NCI-H524 (cell line): ENCODE results near the gene DEAF1.
A peak's percentile ranks its signal among the peaks of the same experiment; 100 is the strongest.
"Not testable (repeated sequence)": the region's sequence is repeated elsewhere in the genome, so short reads cannot be mapped to it uniquely, and the experiment has no call there.

ENCODE experiments used
- DNase-seq, 2 experiments: peaks; one replicate each; lab custom pipeline; 2025; lab: John Stamatoyannopoulos, UW

The DEAF1 gene

DNA sequence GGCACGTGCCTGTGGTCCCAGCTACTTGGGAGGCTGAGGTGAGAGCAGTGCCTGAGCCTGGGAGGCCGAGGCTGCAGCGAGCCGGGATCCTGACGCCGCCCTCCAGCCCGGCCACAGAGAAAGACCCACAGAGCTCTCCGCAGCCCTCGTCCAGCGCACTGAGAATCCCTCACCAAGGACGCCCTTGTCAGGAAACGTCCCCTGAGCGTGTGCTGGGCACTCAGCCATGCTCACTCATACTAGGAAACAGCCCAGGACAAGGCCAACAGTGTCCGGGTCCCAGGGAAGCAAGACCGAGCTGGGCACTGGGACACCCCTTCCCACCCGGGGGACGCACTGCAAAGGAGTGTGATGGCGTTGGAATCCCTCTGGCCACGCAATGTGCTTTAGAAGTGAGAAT is 14.5 kb downstream of the DEAF1 start:
- DNase-seq, result no peak

DNA sequence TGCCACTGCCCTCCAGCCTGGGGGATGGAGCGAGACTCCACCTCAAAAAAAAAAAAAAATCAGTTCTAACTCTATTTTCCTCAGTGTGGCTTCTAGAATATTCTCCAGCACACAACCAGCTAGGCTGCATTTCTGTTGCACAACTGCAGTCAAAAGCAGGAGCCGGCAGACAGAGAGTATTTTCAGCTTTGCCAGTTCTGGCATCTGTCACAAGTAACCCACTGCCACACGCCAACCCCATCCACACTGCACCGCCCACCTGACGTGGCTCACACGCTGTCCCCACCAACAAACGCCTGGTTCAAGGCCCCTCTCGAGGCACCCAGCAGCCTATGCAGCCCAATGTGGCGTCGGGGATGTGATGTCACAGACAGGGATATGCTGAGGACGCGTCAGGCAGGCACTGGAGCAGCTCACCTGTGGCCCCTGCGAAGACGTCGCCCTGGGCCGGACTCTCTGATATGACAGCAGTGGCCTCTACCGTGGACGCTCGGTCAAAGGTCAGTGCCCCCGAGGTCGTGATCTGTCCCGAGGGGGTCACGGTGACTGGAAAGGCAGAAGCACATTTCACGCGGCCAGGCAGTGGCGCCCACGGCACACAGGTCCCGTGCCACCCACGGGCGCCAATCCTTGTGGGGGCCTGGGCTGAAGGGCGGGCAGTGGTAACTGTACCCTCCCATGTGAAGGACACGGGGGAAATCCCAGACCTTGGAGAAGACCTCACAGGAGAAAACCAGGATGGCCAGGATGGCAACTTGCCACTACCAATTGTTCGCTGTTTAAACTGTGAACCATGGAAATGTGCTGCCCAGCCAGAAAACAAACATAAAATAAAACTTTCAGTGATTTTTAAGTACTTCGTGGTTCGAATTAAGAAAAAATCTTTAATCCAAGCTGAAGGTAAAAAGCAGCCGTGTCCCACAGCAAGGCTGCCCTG is 15.5 kb downstream of the DEAF1 start:
- no peak for DNase-seq

DNA sequence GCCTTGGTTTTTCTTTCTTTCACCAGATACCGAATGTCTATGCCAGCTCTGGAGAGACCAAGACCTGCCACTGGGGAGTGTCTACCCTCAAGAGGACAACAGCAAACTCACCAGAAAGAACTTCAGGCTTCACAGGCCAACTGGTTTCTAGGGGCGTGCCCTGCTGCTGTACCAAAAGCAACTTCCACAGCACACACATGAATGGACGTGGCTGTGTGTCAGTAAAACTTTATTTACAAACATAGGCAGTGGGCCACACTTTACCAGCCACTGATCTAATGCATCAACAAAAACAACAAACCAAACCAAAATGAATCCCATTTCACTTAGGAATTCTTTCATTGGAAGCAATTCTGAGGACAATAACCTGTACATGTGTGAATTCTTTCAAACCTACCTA is 16.7 kb downstream of the DEAF1 start:
- DNase-seq, result no peak

DNA sequence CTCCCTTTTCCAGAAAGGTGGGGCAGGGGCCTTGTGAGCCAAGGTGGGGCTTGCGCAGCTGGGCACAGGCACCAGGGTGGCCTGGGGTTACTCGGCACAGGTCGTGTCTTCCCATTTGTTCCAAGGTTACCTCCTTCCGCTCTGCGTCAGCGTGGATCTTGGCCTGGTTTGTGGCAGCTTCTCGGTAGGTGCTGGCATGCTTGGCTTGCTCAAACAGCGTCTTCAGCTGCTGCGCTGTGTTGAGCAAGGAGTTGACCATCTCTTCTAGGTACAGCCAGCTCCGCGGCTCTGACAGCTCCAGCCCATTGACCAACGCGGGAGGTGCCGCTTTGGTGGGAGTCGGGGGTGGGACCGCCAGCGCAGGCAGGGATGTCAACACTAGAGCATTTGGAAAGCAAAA is 20.6 kb downstream of the DEAF1 start:
- no peak for DNase-seq

DNA sequence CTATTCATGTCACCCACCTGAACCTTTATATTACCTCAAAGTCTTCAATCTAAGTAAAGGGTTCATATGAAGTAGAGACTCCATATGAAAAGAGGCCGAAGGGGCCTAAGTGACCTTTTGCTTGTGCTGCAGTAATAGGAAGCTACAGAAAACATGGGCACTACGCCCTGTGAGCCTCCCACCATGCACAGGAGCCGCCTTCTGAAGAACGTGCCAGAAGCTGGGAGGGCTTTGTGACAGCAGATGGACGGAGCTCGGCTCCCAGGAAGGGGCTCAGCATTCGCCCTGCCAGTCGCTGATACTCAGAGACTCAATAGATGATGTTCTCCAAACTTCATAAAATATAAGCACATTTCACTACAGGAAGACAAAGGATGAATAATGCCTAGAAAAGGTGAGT is 21.2 kb downstream of the DEAF1 start:
- DNase-seq, result no peak

DNA sequence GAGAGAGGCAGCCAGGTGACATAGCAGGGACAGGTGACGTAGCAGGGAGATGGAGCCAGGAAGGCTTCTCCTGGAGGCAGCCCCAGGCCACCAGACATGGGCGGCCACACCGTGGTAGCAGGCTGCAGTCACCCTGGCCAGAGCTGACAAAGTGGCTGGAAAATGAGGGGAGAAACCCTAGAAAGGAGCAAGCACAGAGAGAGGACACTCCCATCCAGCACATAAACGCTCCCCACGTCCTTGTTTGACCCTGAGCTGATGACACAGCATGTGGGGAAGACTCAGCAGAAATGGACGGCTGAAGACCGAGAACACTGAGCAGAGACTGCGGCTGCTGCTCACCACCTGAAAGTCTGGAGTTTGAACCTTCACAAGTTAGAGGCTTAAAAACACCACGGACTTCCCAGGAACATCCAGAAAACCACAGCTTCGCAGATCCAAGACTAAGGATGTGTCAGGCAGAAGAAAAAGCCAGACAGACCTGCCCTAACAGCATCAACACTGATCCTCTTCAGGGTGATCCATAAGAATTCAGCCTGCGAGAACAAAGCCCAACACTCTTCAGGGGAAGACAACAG is 29.2 kb downstream of the DEAF1 start:
- no peak for DNase-seq

DNA sequence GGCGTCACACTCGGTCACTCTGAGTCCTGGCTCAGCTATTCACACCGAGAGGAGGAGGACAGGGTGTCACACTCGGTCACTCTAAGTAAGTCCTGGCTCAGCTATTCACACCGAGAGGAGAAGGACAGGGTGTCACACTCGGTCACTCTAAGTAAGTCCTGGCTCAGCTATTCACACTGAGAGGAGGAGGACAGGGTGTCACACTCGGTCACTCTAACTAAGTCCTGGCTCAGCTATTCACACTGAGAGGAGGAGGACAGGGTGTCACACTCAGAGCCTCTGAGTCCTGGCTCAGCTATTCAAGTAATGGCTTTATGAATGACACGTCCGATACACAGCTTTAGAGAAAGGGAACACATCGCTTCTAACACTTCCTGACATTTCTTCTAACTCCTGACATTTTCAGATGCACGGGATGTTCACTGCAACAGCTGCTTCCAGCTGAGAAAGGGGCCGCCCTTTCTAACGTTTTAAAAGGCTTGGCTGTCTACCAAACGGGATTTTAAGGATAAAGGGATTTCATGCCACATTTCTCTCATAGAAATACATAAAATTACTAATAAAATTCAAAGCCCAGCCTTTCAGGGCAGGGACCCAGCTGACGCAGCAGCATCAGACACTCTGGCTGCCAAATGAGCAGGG is 29.8 kb downstream of the DEAF1 start:
- no peak for DNase-seq

DNA sequence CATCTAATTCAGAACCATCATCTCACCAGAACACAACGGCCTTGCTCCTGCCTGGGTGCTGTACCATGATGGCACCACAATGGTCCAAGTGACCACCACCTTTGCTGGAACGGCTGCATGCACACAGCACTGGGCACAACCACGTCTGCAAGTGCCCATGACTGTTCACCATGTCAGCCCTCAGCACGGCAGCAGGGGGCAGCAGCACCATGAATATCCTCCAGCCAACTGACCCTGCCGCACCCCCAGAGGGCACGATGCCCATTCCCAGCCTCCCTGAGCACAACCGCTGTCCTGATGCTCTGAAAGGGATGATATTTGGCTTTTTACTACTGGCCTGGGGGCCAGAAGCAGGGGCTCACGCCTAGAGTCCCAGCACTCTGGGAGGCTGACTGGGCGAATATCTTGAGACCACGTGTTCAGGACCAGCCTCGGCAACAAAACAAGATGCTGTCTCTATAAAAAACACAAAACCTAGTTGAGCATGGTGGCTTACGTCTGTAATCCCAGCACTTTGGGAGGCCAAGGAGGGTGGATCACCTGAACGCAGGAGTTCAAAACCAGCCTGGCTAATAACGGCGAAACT is 32.2 kb downstream of the DEAF1 start:
- DNase-seq, result peak in 1 of 2 experiments; percentile 41

DNA sequence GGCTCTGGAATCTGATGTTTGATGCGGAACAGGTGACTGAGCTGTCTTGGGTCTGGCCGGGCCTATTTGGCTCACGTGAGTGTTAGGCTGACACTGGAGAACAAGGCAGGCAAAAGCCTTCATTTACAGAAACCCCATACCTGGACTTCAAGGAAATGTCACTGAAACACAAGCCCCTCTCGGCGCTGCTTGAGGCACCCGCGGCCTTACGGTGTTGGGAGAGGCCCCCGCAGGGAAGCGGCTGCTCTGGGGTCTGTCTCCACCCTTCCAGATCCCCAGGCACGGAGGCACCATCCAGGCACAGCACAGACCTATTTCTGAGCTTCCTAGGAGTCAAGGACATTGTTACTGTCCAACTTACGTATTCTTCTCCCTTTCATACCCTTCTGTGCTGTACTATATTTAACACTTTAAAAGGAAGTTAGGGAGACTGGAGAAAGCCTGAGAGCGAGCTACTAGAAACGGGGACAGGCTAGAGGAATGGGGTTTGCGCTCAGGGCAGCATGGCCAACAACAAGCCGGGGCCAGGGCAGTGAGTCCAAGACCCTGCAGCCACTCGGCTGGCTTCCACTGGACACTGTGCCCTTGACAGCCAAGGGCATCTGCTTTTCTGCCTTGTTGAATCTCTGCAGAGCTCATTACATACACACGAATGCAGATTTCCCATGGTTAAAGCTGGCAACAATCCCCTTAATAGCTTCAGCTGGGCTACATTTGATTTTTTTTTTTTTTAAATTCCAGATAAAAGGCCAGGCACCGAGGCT is 34.2 kb downstream of the DEAF1 start:
- DNase-seq, result no peak

DNA sequence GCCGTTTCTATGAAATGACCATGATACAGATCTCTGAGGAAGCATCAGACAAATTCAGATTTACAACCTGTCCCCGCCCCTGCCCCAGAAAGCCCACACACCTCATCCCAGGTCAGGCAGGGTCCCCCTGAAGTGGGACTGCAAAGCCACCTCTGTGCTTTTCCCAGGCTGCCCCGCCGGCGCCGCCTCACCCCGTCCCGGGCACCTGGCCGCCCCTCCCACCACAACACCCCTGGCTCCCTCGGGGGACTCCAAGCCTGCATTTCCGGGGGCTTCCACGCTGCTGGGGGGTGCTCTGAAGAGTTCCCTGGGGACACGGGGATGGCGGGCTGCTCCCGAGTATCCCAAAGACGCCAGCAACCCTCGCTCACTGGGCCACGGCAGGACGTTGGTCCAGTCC is 34.7 kb downstream of the DEAF1 start:
- DNase-seq, result no peak

DNA sequence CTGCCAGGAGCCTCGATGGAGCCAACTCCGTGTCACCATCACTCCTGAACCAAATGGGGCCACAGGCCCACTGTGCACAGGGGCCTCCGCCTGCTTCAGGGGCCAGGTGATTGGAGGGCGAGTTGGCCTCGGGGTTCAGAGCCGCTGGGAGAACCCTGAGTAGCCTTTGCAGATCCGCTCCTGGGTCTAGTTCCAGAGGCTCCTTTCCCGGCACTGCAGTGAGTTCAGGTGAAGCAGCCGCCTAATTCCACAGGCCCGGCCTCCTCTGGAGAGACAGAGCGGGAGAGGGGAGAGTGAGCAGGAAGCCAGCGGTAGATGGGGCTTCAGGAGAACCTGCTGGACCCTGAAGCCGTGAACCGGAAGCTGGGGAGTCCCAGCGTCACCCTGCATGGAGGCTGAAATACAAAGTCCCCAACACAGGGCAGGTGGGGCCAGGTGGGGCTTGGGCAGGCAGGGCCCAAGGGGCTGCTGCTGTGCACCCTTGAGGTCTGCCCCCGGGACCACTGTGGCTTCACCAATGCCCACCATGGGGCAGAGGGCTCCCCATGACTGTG is 35.4 kb downstream of the DEAF1 start:
- no peak for DNase-seq

DNA sequence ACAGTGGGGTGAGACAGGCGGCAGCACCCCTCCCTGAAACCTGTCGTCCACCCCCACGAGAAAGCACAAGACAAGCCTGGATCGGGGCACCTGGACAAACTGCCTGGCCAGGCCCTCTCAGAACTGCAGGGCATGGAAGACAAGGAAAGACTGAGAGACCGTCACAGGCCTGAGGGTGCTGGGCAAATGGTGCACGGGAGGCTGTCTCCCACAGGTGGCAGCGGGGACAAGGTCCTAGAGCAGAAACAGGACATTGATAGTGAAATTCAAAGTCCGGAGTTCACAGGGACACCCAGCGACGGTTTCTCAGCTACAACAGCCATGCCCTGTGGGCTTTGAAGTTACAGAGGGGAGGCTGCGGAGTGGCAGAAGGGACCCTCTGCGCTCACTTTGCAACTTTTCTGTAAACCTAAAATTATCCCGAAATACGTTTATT is 37.3 kb downstream of the DEAF1 start:
- no peak for DNase-seq

DNA sequence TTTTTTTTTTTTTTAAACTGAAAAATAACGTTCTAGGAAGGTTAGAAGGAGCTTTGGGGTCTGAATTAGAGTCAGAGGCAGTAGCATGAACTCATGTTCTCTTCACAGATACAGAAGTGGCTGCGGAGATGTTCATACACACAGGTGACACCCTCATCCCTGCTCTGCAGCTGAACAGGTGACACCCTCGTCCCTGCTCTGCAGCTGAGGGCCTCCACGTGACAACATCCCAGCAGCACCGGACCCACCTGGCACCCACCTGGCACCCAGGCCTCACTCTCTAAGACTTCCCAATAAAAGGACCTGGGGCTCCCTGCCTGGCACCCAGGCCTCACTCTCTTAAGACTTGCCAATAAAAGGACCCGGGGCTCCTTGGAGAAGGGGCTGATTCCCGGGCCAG is 38.2 kb downstream of the DEAF1 start:
- DNase-seq, result no peak

DNA sequence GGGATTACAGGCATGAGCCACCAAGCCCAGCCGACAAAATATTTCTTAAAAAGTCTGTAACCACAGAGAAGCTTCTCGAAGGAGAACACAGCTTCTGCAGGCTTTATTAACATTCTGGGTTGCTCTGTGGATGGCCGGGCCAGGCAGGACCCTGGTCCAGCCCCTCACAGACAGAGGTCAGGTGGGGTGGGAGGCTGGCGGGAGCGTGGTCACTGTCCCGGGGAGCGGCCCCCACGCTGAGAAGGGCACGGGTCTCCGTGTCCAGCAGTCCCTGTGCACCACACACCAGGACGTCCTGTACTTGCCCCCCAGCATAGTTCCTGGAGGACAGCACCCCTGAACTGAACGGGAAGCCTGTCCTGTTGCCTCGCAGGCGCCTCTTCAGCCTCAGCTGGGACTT is 38.6 kb downstream of the DEAF1 start:
- no peak for DNase-seq

DNA sequence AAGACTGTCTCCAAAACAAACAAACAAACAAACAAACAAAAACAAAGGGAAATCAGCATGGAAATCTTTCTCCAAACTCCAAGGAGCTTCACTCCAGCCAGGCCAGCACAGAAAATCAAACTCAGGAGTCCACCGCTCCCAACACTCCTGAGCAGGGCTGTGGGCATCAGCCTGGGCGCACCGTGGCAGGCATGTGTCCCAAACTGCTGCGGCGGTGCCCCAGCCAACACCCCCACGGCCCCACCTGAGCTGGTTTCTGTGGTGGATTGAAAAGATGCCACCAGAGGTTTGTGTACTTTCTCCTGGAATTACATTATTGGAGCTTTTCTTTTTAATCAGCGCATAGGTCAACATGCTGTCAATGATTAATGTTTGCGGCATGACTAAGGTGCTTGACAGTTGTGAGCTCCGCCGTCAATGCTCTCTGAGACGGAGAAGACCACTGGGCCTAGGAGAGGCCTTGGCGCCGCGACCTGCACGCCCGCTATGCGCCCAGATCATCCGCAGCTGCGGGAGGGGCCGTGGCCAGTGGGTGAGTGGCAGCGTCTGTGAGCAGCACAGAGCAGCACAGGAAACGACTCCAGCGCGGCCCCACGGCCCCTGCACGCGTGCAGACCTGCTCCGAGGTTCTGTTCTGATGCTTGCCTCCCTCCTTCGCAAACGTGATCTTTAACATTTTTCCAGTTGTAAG is 39.8 kb downstream of the DEAF1 start:
- DNase-seq, result no peak

DNA sequence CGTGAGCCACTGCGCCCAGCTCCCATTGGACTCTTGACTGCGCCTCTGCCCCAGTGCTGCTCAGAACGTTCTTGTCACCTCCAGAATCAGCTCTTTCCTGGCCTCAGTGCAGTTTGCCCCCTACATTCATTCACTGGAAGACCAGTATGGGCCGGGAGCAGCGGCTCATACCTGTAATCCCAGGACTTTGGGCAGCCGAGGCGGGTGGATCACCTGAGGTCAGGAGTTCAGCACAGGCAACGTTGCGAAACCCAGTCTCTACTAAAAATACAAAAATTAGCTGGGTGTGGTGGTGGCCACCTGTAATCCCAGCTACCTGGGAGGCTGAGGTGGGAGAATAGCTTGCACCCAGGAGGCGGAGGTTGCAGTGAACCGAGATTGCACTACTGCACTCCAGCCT is 40.6 kb downstream of the DEAF1 start:
- DNase-seq, result not testable (repeated sequence)

DNA sequence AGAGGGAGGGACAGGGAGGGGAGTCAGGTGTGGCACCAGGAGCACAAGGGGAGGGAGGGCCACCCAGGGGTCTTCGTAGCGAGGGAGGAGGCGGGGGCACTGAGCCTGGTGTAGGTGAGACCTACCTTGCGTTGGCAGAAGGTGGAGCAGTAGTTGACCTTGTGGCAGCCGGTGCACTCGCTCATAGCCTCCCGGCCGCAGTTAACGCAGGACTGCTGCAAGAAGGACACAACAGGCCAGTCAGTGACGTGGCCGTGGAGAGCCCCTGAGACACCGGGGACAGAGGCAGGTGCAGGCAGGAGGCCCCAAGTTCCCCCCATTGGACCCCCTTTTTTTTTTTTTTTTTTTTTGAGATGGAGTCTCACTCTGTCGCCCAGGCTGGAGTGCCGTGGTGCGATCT is 41.2 kb downstream of the DEAF1 start:
- no peak for DNase-seq

DNA sequence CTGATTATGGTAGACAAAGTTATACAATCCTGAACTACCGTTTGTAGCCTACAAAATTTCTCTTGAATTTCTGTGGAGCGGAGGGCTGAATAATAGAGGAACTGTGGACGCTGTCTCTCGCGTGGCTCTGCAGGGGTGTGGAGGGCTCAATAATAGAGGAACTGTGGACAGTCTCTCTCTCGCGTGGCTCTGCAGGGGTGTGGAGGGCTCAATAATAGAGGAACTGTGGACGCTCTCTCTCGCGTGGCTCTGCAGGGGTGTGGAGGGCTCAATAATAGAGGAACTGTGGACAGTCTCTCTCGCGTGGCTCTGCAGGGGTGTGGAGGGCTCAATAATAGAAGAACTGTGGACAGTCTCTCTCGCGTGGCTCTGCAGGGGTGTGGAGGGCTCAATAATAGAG is 41.9 kb downstream of the DEAF1 start:
- DNase-seq, result not testable (repeated sequence)

DNA sequence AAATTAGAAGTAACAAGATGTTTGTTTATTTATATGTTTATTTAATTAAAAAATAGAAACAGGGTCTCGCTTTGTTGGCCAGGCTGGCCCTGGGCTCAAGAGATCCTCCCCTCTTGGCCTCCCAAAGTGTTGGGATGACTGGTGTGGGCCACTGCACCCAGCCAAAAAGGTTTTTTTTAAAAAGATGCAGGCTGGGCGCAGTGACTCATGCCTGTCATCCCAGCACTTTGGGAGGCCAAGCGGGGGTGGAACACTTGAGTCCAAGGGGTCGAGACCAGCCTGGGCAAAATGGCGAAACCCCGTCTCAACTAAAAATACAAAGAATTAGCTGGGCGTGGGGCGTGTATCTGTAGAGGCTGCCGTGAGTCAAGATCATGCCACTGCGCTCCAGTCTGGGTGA is 44.5 kb downstream of the DEAF1 start:
- DNase-seq, result no peak

DNA sequence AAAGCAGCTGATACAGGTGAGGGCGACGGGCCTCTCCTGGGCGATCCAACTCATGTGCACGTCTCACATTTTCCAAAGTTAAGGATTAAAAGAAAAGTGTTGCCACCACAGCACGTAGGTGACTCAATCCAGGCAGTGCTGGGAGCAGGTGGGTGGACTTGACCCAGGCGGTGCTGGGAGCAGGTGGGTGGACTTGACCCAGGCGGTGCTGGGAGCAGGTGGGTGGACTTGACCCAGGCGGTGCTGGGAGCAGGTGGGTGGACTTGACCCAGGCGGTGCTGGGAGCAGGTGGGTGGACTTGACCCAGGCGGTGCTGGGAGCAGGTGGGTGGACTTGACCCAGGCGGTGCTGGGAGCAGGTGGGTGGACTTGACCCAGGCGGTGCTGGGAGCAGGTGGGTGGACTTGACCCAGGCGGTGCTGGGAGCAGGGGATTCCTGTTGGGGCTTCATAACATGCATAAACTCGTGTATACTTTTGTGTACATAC is 47.3 kb downstream of the DEAF1 start:
- not testable (repeated sequence) for DNase-seq

DNA sequence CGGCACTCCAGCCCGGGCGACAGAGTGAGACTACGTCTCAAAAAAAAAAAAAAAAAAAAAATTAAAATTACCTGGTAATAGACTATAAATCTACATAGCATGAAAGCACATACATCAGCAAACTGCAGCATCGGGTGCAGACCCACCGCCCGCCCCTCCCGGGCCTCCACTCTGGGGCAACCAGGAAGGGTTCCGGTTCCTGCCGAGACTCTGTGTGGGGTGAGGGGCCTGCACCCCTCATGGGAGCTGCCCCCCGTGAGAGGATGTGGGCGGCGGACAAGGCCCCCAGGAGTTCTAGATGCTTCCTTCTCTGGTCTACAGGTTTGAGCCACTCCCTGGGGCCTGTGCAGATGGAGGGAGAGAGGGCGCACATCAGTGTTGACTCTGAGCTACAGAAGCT is 48.8 kb downstream of the DEAF1 start:
- no peak for DNase-seq
